T-cell (primary cell): ENCODE data around the gene DNTTIP2. TPM values are rescaled to one million over a fixed set of nuclear protein-coding genes. Genes with fewer than 3 reads are reported as not detected.
A peak's percentile ranks its signal among the peaks of the same experiment; 100 is the strongest.

Source experiments
- ATAC-seq, 4 experiments: fragments of 200-7000 bp in 3 of 4; fragments of 150-1000 bp in 1 of 4; cut with Tn5 transposase; replicated peaks in 1 of 4; 1 replicate in 3 of 4; 2 replicates in 1 of 4; pipeline ENCODE4 v1.10.0; 2021; ENCODE audit warnings: moderate library complexity in 3 of 4, mild to moderate bottlenecking in 2 of 4, moderate number of reproducible peaks in 1 of 4
- CTCF ChIA-PET, 2 donors: fragments of 300-600 bp; sonication (Branson Sonifier 250); formaldehyde crosslinking; loops; one replicate each; lab custom pipeline; 2022; ENCODE audit warnings: antibody characterized with exemption in 2 of 2; lab: Charles Lee
- POLR2A ChIA-PET, 2 donors: fragments of 300-600 bp; sonication (Branson Sonifier 250); formaldehyde crosslinking; loops; one replicate each; lab custom pipeline; 2022; ENCODE audit warnings: antibody characterized with exemption in 2 of 2; lab: Charles Lee
- DNase-seq, 35 experiments: peaks; one replicate each; pipeline versions ENCODE4 v3.0.0 to v3.0.0-alpha.2; 2013 to 2023
- H3K27ac ChIP-seq: one replicate; pipeline ENCODE4 v1.5.1; 2013; ENCODE audit warnings: low read length
- H3K27me3 ChIP-seq, 2 experiments: replicated peaks in 1 of 2; 1 replicate in 1 of 2; 2 replicates in 1 of 2; pipeline versions ENCODE4 v1.6.1 to v1.7.0; 2013; ENCODE audit warnings: low read length in 1 of 2, mixed read lengths in 1 of 2; ENCODE audit not compliant: control insufficient read depth in 2 of 2, insufficient read depth in 2 of 2; ENCODE audit errors: extremely low read depth in 1 of 2
- H3K36me3 ChIP-seq, 2 donors: 1 replicate in 1 of 2; 2 replicates in 1 of 2; pipeline versions ENCODE4 v1.6.1 to v1.7.0; 2013; ENCODE audit warnings: low read length in 1 of 2; ENCODE audit not compliant: control insufficient read depth in 2 of 2, insufficient read depth in 1 of 2; ENCODE audit errors: extremely low read depth in 1 of 2
- H3K4me1 ChIP-seq, 2 experiments: 1 replicate in 1 of 2; 2 replicates in 1 of 2; pipeline versions ENCODE4 v1.6.1 to v1.7.0; 2013; ENCODE audit warnings: low read length in 2 of 2, mixed read lengths in 1 of 2; ENCODE audit not compliant: insufficient read depth in 2 of 2, control insufficient read depth in 1 of 2; ENCODE audit errors: extremely low read depth in 1 of 2
- H3K4me3 ChIP-seq, 2 donors: 1 replicate in 1 of 2; 2 replicates in 1 of 2; pipeline versions ENCODE4 v1.5.1 to v1.7.0; 2013; ENCODE audit warnings: mild to moderate bottlenecking in 2 of 2, low read length in 1 of 2, moderate library complexity in 1 of 2; ENCODE audit not compliant: control insufficient read depth in 1 of 2; ENCODE audit errors: extremely low read depth in 1 of 2
- H3K9me3 ChIP-seq: 2 replicates; pipeline ENCODE4 v1.7.0; 2013
- H3K27ac Mint-ChIP-seq, 2 donors: one replicate each; pipeline ENCODE4 v1.8.0; 2020 to 2021; ENCODE audit warnings: mild to moderate bottlenecking in 2 of 2, mixed read lengths in 2 of 2
- H3K27me3 Mint-ChIP-seq, 2 donors: one replicate each; pipeline ENCODE4 v1.8.0; 2021 to 2022; ENCODE audit warnings: mixed read lengths in 2 of 2
- H3K36me3 Mint-ChIP-seq: one replicate; pipeline ENCODE4 v1.8.0; 2021; ENCODE audit warnings: mixed read lengths
- H3K4me1 Mint-ChIP-seq, 3 donors: one replicate each; pipeline ENCODE4 v1.8.0; 2020 to 2022; ENCODE audit warnings: mixed read lengths in 3 of 3, mild to moderate bottlenecking in 1 of 3
- H3K4me3 Mint-ChIP-seq, 3 donors: one replicate each; pipeline ENCODE4 v1.8.0; 2020 to 2022; ENCODE audit warnings: mild to moderate bottlenecking in 3 of 3, mixed read lengths in 3 of 3, moderate library complexity in 3 of 3
- H3K9me3 Mint-ChIP-seq, 3 donors: one replicate each; pipeline ENCODE4 v1.8.0; 2020 to 2022; ENCODE audit warnings: mixed read lengths in 3 of 3
- whole genome bisulfite sequencing: methylation state at CpG from one replicate; pipeline ENCODE4 v1.1.5; 2013; ENCODE audit warnings: missing lambda C conversion rate; ENCODE audit not compliant: insufficient coverage; 5-methylcytosine and 5-hydroxymethylcytosine counted together
- total RNA-seq, 35 experiments: library from RNA in 6 of 35; stranded (reverse) in 6 of 35; fragments of 120-200 nt in 1 of 35; gene quantifications; one replicate each; pipeline versions ENCODE4 v1.2.1 to v1.2.4 and lab custom pipeline; 2013 to 2026

DNTTIP2 gene
- total RNA-seq, 5 donors from 2014 or later (not counting 1 experiment from before 2014, with no cell fraction given) = 60.4 to 90.7 (median 69.8) TPM

DNA sequence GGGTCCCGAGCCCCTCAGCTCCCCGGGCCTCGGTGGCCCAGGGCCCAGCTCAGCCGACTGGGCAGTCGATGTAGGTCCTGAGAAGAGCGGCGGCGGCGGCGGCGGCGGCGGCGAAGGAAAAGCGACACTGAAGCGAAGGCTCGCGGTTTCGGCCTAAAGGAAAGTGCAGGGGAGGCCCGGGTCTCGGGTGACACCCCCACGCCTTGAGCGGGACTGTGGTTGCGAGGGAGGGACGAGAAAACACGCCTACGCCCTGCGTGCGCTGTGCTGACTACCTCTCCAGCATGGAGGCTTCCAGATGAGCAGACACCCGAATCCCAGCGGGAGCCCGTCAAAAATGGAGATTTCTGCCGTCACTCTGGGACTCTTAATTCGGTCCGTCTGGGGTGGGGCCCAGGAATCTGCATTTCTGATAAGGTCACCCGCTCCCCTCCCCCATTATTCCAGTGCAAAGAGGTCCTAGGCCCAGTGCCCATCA is 31.2 kb downstream of the DNTTIP2 start:
- Mint-ChIP-seq H3K27me3 (peaks cover 0 to 5% of the 10 kb centered on the region in 2 donors), H3K4me3 (peak overlapping the region; percentile 88 to 98 (median 91)), H3K9me3 (peaks cover 0 to 3% (median 0%) of the 10 kb centered on the region in 3 donors), H3K4me1 (peaks cover 31 to 39% (median 36%) of the 10 kb centered on the region in 3 donors), H3K27ac (peak overlapping the region; percentile 92 to 96), H3K36me3 (peaks cover 5% of the 10 kb centered on the region)
- DNase-seq (peak; percentile 47 to 81 (median 63)), ATAC-seq (peak; percentile 31 to 45 (median 34))
- WGBS = 0% methylated on average over 33 of the region's 36 CpGs
- peaks cover 6 to 36% of the 10 kb centered on the region in 2 experiments for H3K4me1 ChIP-seq
- no peaks in the 10 kb centered on the region for H3K9me3 ChIP-seq
- peak overlapping the region; percentile 82 to 86 for H3K4me3 ChIP-seq
- no peaks in the 10 kb centered on the region for H3K27me3 ChIP-seq
- CTCF ChIA-PET = interaction anchor here (0.7 to 3.1 kb wide), 4 partner anchors 24 to 219 kb away, joined by 3 to 9 read pairs (median 6); no protein-coding TSS in a partner anchor
- POLR2A ChIA-PET = interaction anchor here in 1 of 2 donors (0.5 to 1.4 kb wide), 2 partner anchors 24 to 63 kb away, joined by 3 to 4 read pairs; no protein-coding TSS in a partner anchor
- H3K36me3 ChIP-seq = no peaks in the 10 kb centered on the region
- H3K27ac ChIP-seq = peak overlapping the region; percentile 92

DNA sequence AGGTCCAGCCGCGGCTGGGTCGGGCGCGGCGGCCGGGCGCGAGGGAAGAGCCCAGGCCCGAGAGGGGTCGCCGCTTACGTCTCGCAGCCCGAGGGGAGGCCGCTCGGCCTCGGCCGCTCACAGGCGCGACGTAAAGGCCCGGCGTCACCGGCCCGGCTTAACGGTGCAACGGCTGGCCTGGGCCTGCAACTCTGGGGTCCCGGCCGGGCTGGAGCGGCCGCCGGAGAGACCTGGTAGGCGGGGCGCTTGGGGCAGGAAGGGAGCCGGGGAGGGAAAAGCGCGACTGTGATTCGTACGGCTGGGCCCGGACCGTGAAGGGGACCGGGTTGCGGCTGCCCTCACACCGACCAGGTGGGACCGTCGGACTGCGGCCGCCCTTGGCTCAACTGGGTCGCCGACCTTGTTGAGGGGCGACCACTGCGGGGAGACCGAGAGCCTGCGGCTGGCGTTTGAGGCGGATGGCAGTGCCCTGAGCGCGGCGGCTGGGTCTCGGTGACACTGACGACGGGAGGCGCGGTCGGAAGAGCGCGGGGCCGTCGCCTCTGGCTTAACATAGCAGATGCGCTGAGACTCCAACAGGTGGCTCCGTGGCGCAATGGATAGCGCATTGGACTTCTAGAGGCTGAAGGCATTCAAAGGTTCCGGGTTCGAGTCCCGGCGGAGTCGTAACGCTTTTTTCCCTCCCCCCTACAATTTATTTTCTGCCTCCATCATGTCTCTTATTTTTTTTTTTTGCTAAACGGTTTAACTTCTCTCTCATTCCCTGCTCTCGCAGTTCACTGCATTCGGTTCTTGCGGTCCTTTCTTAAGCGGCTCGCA is 31.8 kb downstream of the DNTTIP2 start:
- CTCF ChIA-PET = interaction anchor here (0.6 to 5.2 kb wide), 7 partner anchors 31 to 218 kb away, joined by 3 to 87 read pairs (median 9); partner anchors contain the start of gene DNTTIP2 (in 1 of the 2)
- peak overlapping the region; percentile 92 for H3K27ac ChIP-seq
- peak overlapping the region; percentile 82 to 86 for H3K4me3 ChIP-seq
- peaks cover 0 to 3% (median 0%) of the 10 kb centered on the region in 3 donors for H3K9me3 Mint-ChIP-seq
- peak overlapping the region; percentile 92 to 96 for H3K27ac Mint-ChIP-seq
- H3K36me3 Mint-ChIP-seq = peaks cover 5% of the 10 kb centered on the region
- DNase-seq (peak; percentile 80 to 99 (median 88)), ATAC-seq (peak; percentile 64 to 75 (median 67))
- peak overlapping the region; percentile 88 to 98 (median 91) for H3K4me3 Mint-ChIP-seq
- no peaks in the 10 kb centered on the region for H3K27me3 ChIP-seq
- WGBS = under 1% methylated on average over 73 of the region's 86 CpGs
- H3K36me3 ChIP-seq = no peaks in the 10 kb centered on the region
- H3K4me1 ChIP-seq = peaks cover 6 to 36% of the 10 kb centered on the region in 2 experiments
- POLR2A ChIA-PET = interaction anchor here (0.5 to 2.1 kb wide), 4 partner anchors 25 to 63 kb away, joined by 3 to 16 read pairs (median 4); partner anchors contain the start of gene DNTTIP2 (in 1 of the 2)
- peaks cover 0 to 5% of the 10 kb centered on the region in 2 donors for H3K27me3 Mint-ChIP-seq
- peaks cover 31 to 39% (median 36%) of the 10 kb centered on the region in 3 donors for H3K4me1 Mint-ChIP-seq
- H3K9me3 ChIP-seq = no peaks in the 10 kb centered on the region

DNA sequence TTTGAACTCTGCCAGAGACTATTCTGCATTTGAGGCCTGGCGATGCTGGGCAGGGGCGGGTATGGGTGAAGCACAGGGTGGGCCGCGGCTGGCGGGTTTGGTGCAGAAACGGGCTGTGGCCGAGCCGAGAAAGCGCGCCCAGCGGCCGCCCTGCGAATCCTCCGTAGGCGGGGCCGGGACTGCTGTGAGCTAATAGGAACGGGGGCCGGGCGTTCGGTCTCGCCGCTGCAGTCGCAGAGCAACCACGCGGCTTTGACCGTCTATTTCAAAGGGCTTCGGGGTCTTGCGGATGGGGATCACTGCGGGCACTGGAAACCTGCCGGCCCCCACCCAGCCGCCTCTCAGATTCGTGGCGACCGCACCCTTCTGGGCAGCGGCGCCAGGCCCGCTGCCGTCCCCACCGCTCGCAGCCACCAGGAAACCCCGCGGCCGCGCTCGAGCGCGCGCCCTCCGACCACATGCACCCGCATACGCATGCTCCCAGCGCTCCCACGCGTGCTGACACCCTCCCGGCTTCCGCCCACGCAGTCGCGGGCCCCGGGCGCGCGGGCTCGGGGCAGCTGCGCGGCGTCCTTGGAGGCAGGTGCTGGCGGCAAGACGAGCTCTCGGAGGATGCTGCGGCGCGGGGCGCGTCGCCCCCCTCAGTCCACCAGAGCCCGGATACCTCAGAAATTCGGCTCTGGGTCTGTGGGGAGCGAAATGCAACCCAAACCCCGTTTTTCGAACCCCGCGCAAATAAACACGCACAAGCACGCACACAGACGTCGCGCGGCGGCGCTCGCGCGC is 32.6 kb downstream of the DNTTIP2 start:
- H3K4me1 ChIP-seq = peaks cover 6 to 36% of the 10 kb centered on the region in 2 experiments
- no peaks in the 10 kb centered on the region for H3K36me3 ChIP-seq
- peak overlapping the region; percentile 82 to 86 for H3K4me3 ChIP-seq
- H3K27ac ChIP-seq = peak overlapping the region; percentile 92
- H3K4me3 Mint-ChIP-seq = peak overlapping the region; percentile 85 to 98 (median 88)
- peaks cover 5% of the 10 kb centered on the region for H3K36me3 Mint-ChIP-seq
- POLR2A ChIA-PET = interaction anchor here (0.6 to 2.1 kb wide), 3 partner anchors 33 to 572 kb away, joined by 3 to 16 read pairs (median 5); partner anchors contain the start of genes ABCD3 (in 1 of the 2) and DNTTIP2 (in 1 of the 2)
- peak overlapping the region; percentile 93 to 95 for H3K27ac Mint-ChIP-seq
- no peaks in the 10 kb centered on the region for H3K27me3 ChIP-seq
- H3K4me1 Mint-ChIP-seq = peaks cover 31 to 39% (median 36%) of the 10 kb centered on the region in 3 donors
- DNase-seq (peak; percentile 73 to 92 (median 82)), ATAC-seq (peak; percentile 54 to 62 (median 60))
- CTCF ChIA-PET = interaction anchor here (0.6 to 5.2 kb wide), 13 partner anchors 12 to 865 kb away, joined by 3 to 87 read pairs (median 3); partner anchors contain the start of genes DNTTIP2 (in 1 of the 2) and GCLM (in 1 of the 2)
- no peaks in the 10 kb centered on the region for H3K9me3 ChIP-seq
- H3K9me3 Mint-ChIP-seq = peaks cover 0 to 3% (median 0%) of the 10 kb centered on the region in 3 donors
- WGBS = under 1% methylated on average over 94 of the region's 94 CpGs
- peaks cover 0 to 5% of the 10 kb centered on the region in 2 donors for H3K27me3 Mint-ChIP-seq

DNA sequence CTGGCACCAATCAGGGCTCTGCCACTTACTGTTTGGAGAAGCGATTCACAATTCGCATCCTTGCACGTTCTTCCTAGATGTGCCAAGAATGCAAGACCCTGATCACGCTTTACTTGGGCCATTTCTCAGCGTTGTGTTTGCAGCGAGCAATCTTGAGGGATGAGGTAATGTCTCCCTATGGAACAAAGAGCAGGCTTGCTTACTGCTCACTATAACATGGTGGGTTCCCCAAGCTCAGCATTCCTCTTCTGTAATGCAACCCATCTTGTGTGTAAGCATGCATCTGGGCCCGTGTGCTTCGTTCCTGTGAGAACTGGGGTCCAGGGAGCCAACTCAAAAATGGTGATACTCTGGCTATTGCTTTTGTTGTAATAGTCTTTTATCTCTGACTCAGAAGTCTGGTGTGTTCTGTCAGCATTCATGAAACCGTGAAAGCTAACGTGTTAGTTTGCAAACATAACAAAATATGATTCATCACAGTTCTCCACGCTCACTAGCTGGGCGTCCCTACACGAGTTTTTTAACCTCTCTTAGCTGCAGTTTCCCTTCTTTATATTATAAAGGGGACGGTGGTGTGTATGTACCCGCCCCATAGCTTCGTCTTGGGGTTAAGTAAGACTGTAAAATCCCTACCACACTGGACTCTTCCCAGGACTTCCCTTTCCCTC is 33.3 kb downstream of the DNTTIP2 start:
- Histone ChIP-seq H3K36me3 (no peaks in the 10 kb centered on the region), H3K27me3 (no peaks in the 10 kb centered on the region), H3K9me3 (no peaks in the 10 kb centered on the region), H3K4me1 (peaks cover 6 to 35% of the 10 kb centered on the region in 2 experiments), H3K27ac (peak overlapping the region; percentile 92), H3K4me3 (peak overlapping the region; percentile 82 to 86)
- ATAC-seq (peak; percentile 11 to 41 (median 33)), DNase-seq (peak in 14 of 35 experiments; percentile 1 to 61 (median 9))
- Mint-ChIP-seq H3K9me3 (peaks cover 0 to 3% (median 0%) of the 10 kb centered on the region in 3 donors), H3K27ac (peak overlapping the region; percentile 93 to 95), H3K27me3 (peaks cover 0 to 5% of the 10 kb centered on the region in 2 donors), H3K36me3 (peaks cover 5% of the 10 kb centered on the region), H3K4me1 (peaks cover 31 to 39% (median 36%) of the 10 kb centered on the region in 3 donors), H3K4me3 (peak overlapping the region; percentile 85 to 98 (median 88))
- POLR2A ChIA-PET = interaction anchor here in 1 of 2 donors (0.7 to 2.1 kb wide), 2 partner anchors 27 to 33 kb away, joined by 3 to 16 read pairs; partner anchors contain the start of gene DNTTIP2
- CTCF ChIA-PET = interaction anchor here (0.5 to 5.2 kb wide), 15 partner anchors 11 to 1009 kb away, joined by 3 to 87 read pairs (median 4); partner anchors contain the start of genes DNTTIP2 (in 1 of the 2) and GCLM (in 1 of the 2)
- 64% methylated on average over 8 of the region's 16 CpGs for WGBS
